RWPE2 (cell line): Measurements from ENCODE around the gene INTS1.

Experiments
- ATAC-seq: fragments of 200-7000 bp; cut with Tn5 transposase; 3 replicates; pipeline ENCODE4 v1.9.1; 2021; ENCODE audit warnings: low read depth
- DNase-seq: peaks from one replicate; pipeline ENCODE4 v3.0.0-alpha.2; 2020; ENCODE audit warnings: low spot score
- H3K27ac ChIP-seq: fragments of 450-650 bp; 2 replicates; pipeline ENCODE4 v1.5.1; 2017; ENCODE audit warnings: mild to moderate bottlenecking; ENCODE audit not compliant: poor library complexity, severe bottlenecking
- H3K27me3 ChIP-seq: fragments of 250-450 bp; sonication (Bioruptor Pico); 2 replicates; pipeline ENCODE4 v1.5.1; 2021; ENCODE audit warnings: mild to moderate bottlenecking, moderate library complexity; ENCODE audit not compliant: insufficient read depth, poor library complexity, severe bottlenecking
- H3K36me3 ChIP-seq: fragments of 250-450 bp; sonication (Bioruptor Pico); 2 replicates; pipeline ENCODE4 v1.5.1; 2020; ENCODE audit warnings: low read depth, mild to moderate bottlenecking, moderate library complexity
- H3K4me1 ChIP-seq: fragments of 250-450 bp; sonication (Bioruptor Pico); 2 replicates; pipeline ENCODE4 v1.5.1; 2021; ENCODE audit warnings: mild to moderate bottlenecking, moderate library complexity; ENCODE audit not compliant: insufficient read depth, poor library complexity, severe bottlenecking
- H3K4me3 ChIP-seq: fragments of 250-450 bp; sonication (Bioruptor Pico); 2 replicates; pipeline ENCODE4 v1.5.1; 2021; ENCODE audit warnings: mild to moderate bottlenecking, moderate library complexity; ENCODE audit not compliant: severe bottlenecking
- H3K9me3 ChIP-seq: fragments of 250-450 bp; sonication (Bioruptor Pico); 2 replicates; pipeline ENCODE4 v1.5.1; 2021; ENCODE audit warnings: mild to moderate bottlenecking, moderate library complexity; ENCODE audit not compliant: severe bottlenecking
- CTCF ChIP-seq: fragments of 450-650 bp; IDR thresholded peaks from one replicate; pipeline ENCODE4 v1.5.1; 2017; ENCODE audit warnings: mild to moderate bottlenecking, moderate library complexity; ENCODE audit not compliant: poor library complexity, severe bottlenecking

Gene INTS1

GRCh38 chr7:1508277-1508758 lies 4.1 kb upstream of the INTS1 start:
- Histone ChIP-seq H3K4me1 (peaks cover 4% of the 10 kb centered on the region), H3K27ac (no peak overlapping the region)

GRCh38 chr7:1505731-1506550 lies 1.8 kb upstream of the INTS1 start:
- Histone ChIP-seq H3K36me3 (peaks cover 24% of the 10 kb centered on the region), H3K27ac (no peak overlapping the region), H3K9me3 (no peaks in the 10 kb centered on the region), H3K4me3 (no peak overlapping the region), H3K27me3 (no peaks in the 10 kb centered on the region), H3K4me1 (no peaks in the 10 kb centered on the region)
- no peak for TF ChIP-seq CTCF
- ATAC-seq, result no peak
- peak; percentile 57 for DNase-seq

More at GRCh38 chr7:1508277-1508758, 4.1 kb upstream of the INTS1 start:
- DNase-seq (no peak), ATAC-seq (no peak)
- no peak for TF ChIP-seq CTCF
- no peaks in the 10 kb centered on the region for H3K9me3 ChIP-seq
- H3K4me3 ChIP-seq, result no peak overlapping the region
- no peaks in the 10 kb centered on the region for H3K27me3 ChIP-seq
- no peaks in the 10 kb centered on the region; the same call in 1 of the 2 replicates for H3K36me3 ChIP-seq

- Histone ChIP-seq H3K27ac (peak overlapping the region; percentile 32), H3K9me3 (no peaks in the 10 kb centered on the region), H3K27me3 (no peaks in the 10 kb centered on the region), H3K4me1 (no peaks in the 10 kb centered on the region), H3K4me3 (peak overlapping the region; percentile 82), H3K36me3 (peaks cover 34% of the 10 kb centered on the region)
- no peak for ATAC-seq
- DNase-seq, result peak; percentile 58
- TF ChIP-seq CTCF, result no peak
Observed at GRCh38 chr7:1503390-1503789, 799 bp downstream of the INTS1 start.

GRCh38 chr7:1502845-1503244 lies 1.3 kb downstream of the INTS1 start:
- Histone ChIP-seq H3K4me3 (peak overlapping the region; percentile 82), H3K27me3 (no peaks in the 10 kb centered on the region), H3K4me1 (no peaks in the 10 kb centered on the region), H3K27ac (no peak overlapping the region), H3K36me3 (peaks cover 38% of the 10 kb centered on the region), H3K9me3 (no peaks in the 10 kb centered on the region)
- no peak for TF ChIP-seq CTCF
- no peak for ATAC-seq
- no peak for DNase-seq
